RKO (cell line): ENCODE data around the gene POLE3.
"Not testable (repeated sequence)": the region's sequence is repeated elsewhere in the genome, so short reads cannot be mapped to it uniquely, and the experiment has no call there.

ENCODE experiments used
- DNase-seq: peaks from one replicate; pipeline ENCODE4 v3.0.0-alpha.2; 2016; ENCODE audit warnings: low spot score

POLE3 gene, protein sequence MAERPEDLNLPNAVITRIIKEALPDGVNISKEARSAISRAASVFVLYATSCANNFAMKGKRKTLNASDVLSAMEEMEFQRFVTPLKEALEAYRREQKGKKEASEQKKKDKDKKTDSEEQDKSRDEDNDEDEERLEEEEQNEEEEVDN

DNA sequence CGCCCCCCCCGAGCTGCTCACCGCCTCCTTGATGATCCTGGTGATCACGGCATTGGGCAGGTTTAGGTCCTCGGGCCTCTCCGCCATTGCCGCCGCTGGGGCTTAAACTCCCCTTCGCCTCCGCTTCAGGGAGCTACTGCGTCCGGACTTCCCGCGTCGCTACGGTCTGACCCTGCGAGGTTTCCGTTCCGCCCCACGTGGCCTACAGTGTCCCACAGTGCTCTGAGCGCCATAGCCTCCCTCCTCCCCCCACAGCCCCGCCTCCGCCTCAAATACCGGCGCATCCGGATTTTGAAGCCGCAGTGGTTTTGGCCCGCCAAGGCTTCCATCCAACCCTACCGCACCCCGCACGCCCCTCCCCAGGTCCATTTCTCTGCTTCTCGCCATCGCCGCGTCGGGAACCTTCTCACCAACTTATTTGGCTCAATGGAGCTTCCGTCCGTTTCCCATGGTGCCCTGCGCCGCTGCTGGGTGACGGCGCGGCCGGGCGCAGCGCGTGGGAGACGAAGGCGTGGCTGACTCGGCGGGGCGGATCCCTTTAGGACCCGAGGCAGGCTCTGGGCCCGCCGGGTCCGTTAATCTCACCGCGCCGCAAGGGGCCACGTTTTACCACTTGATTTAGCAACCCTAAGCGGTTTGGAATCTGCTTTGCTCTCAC lies at the start of gene POLE3, which contains the start of gene C9orf43:
Gene POLE3 (minus strand): TSS at position 469 of the 658 bp plus-strand sequence. CDS start 382 bp downstream, at position 87.
Gene C9orf43 (plus strand): TSS at position 541 of the 658 bp plus-strand sequence. CDS start 2,747 bp downstream, outside the sequence.
- peak; percentile 97 for DNase-seq

DNA sequence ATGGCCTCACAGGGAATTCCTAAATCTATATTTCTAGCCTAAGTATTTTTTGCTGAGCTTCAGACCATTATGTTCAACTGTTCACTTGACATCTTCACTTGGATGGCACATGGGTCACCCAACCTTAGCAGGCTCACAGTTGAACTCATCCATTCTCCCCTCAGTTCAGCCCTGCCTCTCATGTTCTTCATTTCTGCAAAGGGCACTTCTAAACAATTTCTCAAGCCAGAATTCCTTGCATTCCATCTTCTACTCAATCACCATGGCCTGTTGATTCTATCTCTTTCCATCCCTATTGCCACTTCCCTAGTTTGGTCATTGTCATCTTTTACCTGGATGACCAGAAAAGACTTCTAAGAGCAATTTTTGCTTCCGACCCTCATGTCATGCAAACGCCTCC lies 45.8 kb upstream of the POLE3 start:
- DNase-seq: no peak

DNA sequence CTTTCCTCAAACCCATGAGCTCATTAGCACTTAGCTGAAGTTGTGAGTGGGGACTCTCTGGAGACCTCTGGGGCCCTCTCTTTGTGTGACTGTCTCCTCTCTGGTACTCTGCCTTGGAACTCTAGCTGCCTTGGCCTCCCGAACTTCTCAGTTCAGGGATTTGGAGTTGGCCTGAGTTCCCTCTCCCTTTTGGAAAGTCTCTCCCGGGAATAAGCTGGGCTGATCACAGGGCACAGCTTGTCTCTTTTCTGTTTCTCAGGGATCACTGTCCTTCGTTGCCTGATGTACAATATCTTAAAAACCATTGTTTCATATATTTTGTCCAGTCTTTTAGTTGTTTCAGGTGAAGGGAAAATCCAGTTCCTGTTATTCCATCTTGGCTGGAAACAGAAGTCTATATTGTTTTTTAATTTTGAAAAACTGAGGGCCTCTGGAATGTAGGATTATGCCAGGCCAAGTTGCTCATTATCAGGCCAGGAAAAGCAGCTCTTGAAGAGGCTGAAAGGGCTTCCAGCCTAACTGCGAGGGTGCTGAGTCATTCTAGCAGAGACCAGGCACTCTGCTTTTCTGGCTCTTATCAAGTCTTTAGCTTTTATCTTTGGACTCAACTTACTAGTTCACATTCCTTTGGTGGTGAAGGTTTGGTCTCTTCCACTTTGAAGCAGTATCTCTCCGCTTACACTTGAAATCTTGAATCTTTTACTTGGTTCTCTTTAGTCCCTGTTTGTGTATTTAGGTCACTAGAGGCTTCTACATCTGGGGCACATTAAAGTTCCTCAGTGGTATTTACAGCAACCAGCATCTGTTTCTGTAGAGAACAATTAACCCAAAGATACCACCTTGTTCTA lies 44.7 kb upstream of the POLE3 start:
- no peak for DNase-seq

DNA sequence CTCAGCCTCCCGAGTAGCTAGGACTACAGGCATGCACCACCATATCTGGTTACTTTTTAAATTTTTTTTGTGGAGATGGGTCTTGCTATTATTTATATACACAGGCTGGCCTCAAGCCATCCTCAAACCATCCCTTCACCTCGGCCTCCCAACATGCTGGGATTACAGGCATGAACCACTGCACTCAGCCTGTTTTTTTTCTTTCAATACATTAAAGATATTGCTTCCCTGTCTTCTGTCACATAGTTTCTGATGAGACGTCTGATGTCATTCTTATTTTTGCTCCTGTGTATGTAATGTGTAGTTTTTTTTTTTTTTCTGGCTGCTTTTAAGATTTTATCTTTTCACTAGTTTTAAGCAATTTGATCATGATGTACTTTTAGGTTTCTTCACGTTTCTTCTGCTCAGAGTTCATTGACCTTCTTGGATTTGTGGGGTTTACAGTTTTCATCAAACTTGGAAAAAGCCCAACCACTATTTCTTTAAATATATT lies 41.7 kb upstream of the POLE3 start:
- no peak for DNase-seq

DNA sequence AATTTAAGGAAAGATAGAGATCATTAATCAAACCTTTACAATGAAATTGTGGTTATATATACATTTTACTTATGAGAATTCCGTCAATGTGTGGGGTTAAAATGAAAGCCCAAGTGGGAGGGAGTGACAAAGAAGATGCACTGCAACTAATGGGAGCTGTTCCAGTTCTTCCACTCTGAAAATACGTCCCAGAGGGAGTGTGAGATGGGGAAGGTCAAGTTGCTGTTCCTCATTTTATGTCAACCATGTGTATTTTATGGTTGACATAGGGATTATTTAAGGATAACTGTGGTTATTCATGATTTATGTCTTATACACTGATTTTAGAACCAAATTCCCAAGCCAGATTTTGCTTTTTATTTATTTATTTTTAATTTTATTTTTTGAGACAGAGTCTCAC lies 38.9 kb upstream of the POLE3 start:
- DNase-seq: no peak

DNA sequence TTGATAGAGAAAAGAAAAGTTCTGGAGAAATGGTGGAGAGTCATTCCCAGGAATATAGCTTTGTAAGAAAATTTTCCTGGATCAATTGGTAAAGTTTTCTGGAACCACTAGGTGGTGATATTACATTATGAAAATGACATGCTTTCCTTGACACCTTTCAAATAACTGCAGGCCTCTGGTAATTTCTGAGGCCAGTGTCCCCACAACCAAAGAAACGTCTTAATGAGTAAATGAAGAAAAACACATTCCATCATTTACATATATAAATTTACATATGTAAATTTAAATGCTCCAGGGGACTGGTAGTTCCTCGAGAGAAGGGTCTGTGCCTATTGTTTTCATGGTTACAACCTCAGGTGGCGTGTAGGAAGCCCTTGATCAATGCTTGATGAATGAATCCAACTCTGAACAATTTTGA lies 35.9 kb upstream of the POLE3 start:
- DNase-seq: peak; percentile 70

DNA sequence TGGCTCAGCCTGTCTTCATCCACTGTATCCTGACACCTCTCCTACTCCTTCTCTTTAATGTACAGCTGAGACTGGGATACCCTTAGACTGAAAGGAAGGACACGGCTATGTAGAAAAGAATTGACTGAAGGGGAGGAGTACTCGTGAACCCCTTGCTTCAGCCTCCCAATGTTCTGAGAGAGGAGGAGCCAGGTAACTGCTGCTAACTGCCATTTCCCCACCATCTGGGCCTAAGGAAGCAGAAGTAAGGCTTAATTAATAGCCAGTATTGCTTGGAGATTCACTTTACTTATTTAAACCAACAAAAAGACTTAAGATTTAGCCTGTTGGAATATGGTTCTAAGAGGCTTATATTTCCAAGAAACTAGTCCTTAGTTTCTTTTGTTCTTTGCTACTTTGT lies 34.3 kb upstream of the POLE3 start:
- no peak for DNase-seq

DNA sequence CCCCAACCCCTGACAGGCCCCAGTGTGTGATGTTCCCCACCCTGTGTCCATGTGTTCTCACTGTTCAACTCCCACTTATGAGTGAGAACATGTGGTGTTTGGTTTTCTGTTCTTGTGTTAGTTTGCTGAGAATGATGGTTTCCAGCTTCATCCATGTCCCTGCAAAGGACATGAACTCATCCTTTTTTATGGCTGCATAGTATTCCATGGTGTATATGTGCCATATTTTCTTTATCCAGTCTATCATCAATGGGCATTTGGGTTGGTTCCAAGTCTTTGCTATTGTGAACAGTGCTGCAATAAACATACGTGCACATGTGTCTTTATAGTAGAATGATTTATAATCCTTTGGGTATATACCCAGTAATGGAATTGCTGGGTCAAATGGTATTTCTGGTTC lies 27.2 kb upstream of the POLE3 start:
- DNase-seq: not testable (repeated sequence)

DNA sequence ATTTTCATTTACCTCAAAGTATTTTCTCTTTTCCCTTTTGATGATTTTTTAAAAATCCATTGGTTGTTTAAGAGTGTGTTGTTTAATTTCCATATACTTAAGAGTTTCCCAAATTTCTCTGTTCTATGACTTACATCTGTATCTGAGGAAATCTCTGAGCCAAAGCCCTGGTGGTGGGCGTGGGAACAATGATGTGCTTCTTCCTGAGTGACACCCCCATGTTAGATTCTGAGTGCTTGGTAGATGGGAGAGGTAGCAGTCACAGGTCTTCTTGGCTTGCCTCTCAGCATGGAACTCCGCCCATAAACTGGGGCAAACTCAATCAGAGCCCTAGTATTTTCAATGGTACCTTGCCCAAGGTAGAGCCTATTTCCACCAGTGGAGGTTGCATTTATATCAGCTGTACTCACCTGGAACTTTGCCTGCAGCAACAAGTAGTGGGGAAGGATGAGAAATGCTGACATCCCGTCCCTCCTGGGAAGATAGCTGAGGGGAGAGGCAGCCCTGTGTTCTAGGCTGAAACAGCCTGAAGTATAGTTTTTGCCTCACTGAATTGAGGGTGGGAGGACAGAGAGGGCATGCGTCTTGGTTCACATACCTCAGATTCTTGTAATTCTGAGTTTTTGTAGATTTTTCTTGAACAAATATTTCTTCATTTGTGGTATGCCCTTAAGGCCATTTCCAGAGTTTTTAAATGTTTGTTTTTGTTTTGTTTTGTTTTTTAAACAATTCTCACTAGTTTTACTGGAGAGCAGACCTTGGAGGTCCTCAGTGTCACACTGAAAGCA lies 26.4 kb upstream of the POLE3 start:
- DNase-seq: no peak

DNA sequence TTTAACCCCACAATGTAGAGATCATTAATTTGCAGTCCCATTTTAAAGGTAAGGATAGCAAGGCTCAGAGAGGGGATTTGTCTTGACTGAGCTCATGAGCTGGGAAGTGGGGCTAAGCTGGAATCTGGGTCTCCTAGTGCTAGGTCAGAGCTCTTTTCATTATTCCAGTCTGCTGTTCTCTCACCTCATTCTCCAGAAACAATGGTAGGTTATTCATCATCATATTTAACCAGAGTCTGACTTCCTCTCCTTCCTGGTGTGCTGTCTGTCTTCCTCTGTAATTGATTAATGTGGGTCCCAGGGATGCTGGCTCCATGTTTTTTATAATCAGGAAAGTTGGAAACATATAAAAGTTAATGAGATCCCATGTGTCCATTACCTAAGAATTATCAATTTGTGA lies 20.7 kb upstream of the POLE3 start:
- no peak for DNase-seq

DNA sequence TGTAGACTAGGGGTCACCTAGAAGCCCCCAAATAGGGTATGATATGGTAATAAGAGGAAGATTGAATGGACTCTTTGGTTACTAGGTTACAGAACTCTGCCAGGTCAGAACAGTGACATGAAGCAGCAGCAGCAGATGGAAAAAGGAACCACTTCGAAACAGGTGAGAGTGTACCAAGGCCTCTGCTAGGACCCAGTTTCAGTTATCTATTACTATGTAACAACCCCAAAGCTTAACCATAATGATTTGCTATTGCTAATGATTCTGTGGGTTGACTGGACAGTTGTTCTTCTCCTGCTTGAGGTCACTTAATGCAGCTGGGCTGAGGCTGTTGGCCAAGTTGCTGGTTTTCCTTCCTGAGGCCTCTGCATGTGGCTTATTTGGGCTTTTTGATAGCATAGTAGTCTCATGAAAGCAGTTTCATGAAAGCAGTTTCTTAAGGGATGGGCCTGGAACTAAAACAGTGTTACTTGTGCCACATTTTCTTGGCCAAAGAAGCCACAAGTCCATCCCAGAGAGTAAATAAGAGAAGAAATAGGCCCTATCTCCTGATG lies 17.7 kb upstream of the POLE3 start:
- DNase-seq: no peak

DNA sequence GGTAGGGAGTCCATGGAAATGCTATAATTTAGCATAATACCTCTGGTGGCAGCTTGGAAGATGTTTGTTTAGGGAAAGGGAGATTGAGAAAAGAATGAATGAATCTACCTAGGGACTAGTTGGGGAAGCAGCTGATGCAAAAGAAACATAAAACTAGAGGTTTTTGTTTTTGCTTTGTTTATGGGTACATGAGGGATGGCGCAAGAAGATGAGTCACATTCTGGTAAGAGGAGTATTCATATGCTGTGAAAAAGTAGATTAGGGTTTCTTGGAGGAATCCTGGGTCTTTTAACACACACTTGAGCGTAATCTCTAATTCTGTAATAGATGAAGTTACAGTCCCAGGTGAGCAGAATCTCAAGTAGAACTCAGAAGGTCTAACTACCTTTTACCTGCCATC lies 17.2 kb upstream of the POLE3 start:
- no peak for DNase-seq

DNA sequence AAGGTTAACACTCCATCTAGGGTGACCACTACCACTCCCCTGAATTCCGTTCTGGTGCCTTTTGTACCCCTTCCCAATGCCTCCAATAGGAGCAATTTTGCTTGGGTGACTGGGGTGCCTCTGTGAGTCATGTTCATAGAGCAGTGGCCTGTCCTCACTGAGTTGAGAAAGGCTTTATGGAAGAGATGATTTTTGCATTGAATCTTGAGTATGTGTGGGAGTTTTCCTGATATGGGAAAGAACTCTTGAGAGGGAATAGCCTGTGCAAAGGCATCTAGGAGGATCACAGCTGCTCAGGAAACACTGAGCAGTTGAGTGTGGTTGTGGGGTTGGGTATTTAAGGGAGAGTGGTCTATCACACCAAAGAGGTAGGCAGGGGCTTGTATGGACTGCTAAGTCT lies 16.2 kb upstream of the POLE3 start:
- DNase-seq: no peak

DNA sequence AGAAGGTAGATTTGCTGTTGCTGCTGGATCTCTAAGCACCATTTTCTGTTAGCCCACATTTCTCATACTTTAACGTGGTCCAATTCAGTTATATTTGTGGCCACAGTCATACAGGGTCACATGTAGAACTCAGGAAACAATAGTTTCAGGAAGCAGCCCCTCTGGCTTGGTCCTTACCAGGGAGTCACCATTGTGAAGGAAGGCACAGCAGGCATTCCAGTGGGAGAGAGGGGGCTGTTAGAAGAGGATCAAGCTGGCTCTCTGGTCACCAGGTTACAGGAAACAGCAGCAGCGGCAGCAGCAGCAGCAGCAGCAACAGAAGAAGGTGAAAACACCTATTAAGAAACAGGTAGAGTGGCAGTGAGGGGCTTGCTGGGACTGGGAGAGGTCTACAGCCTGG lies 14.6 kb upstream of the POLE3 start:
- DNase-seq: no peak

DNA sequence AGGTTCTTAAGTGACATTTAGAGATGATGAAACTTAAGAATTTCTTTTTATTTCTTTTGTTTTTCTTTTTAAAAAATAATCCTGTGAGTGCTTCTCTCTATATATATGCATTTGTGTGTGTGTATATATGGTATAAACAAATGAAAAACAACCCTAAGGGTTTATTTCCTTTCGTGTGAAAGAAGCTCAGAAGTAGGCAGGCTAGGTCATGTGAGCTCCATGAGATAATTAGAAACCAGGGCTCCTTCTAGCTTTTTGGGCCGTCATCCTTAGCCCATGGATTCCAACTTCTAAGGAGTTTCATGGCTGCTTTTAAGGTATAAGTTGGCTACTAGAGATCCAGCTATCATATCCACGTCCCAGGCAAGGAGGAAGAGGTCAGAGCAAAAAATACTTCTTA lies 11.3 kb upstream of the POLE3 start:
- DNase-seq: no peak

DNA sequence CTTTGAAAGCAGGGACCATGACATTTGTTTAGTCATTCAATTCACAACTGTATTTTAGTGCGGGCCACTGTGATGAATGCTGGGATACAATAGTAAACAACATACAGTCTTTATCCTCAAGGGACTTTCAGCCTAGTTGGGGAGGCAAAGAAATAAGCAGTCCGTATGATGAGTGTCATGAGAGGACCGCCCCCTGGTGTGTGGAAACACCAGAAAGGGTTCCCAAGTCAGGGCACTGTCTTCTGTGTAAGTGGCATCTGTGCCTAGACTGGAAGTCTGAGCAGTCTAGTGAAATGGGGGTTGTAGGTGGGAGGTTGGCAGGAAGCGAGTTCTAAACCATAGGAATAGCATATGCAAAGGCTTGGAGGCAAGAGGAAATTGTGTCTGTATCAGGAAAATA lies 6.9 kb upstream of the POLE3 start:
- no peak for DNase-seq

DNA sequence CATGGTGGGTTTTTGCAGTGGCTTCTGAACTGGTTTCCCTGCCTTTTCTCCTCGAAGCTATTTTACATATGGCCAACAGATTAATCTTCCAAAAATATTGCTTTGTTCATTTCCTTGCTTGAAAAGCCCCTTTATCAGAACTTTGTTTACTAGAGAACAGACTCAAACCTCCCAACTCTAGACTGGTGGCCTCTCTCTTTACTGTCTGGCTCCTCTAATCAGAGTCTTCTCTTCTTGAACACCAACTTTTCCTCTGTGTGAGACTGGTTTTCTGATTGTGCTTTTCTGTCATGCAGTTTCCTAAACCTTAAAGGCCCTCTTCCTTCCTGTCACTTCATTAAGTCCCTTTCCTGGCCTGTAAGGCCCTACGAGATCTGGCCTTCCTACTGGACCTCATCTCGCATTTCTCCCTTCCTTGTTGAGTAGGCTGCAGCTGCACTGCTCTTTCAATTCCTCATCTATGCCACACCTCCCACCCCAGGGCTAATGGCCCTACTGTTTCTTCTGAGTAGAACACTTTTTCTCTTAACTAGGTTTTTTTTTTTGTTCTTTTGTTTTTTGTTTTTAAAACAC lies 5.8 kb upstream of the POLE3 start:
- DNase-seq: no peak

DNA sequence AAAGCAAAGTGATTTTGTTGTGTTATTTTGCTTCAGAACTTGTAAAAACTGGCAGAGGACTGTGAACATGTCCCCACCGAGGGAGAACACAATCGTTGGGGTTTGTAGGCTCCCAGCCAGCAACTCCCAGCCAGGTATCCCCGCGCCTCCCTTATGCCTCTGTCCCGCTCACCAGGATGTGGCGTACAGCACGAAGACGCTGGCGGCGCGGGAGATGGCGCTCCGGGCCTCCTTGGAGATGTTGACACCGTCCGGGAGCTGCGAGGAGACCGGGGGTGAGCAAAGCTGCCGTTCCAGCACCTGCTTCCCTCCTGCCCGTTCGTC lies 630 bp downstream of the POLE3 start:
- no peak for DNase-seq

DNA sequence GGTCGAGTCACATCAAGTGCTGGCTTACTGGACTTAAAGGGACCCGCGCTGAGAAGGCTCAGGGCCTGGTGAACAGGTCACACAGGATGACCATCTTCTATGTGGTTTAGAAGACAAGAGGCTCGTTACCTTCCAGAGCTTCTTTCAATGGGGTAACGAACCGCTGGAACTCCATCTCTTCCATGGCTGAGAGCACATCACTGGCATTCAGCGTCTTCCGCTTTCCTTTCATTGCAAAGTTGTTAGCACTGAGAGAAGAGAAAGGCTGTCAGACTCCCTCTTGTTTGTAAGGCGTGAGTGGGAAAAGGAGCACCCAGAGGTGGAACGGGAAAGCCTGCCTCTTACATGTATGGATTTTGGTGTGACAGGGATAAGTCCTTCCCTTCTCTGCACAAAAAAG lies 994 bp downstream of the POLE3 start:
- peak; percentile 53 for DNase-seq

DNA sequence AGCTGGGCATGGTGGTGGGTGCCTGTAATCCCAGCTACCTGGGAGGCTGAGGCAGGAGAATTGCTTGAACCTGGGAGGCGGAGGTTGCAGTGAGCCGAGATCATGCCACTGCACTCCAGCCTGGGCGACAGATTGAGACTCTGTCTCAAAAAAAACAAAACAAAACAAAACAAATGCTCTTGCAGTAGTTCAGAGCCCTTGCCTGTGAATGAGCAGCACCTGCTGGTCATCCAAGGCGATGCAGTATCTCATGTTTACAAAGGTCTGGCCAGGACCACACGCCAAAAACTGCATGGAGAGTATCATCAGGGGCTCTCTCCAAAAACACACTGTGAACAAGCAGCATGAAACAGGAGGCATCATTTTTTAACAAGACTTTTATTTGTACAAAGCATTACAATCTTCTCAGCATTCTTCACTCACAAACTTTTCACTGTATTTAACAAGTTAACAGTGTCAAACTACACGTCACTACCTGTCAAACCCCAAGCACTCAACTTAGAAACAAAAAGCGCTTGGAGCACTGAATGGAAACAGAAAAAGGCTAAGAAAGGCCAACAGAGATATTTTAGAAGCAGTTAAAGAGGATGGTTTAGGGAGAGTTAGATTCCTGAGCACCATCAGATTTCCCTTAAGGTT lies 3.5 kb downstream of the POLE3 start:
- DNase-seq: peak; percentile 88

DNA sequence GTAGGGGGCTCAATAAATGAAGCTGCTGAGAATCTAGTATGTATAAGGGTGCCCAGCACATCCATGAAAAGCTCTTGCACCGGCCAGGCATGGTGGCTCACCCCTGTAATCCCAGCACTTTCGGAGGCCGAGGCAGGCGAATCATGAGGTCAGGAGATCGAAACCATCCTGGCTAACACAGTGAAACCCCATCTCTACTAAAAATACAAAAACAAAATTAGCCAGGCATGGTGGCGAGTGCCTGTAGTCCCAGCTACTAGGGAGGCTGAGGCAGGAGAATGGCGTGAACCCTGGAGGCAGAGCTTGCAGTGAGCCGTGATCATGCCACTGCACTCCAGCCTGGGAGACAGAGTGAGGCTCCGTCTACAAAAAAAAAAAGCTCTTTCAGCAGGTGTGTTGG lies 4.1 kb downstream of the POLE3 start:
- not testable (repeated sequence) for DNase-seq
